Esophagus muscularis mucosa (tissue), 4 donors: Measurements from ENCODE around the gene MKKS. TPM values are rescaled to one million over a fixed set of nuclear protein-coding genes. Genes with fewer than 3 reads are reported as not detected.

Source experiments
- DNase-seq: peaks from one replicate; pipeline ENCODE4 v3.0.0-alpha.2; 2017; ENCODE audit errors: extremely low spot score
- H3K27ac ChIP-seq, 4 donors: fragments of 200-600 bp; sonication (generic); replicated peaks in 1 of 4; 1 replicate in 3 of 4; 2 replicates in 1 of 4; pipeline ENCODE4 v1.5.1; 2016 to 2019; ENCODE audit warnings: mild to moderate bottlenecking in 1 of 4
- H3K27me3 ChIP-seq, 4 donors: fragments of 200-600 bp; sonication (generic); one replicate each; pipeline versions ENCODE4 v1.5.1 to v1.6.0; 2016 to 2019
- H3K36me3 ChIP-seq, 4 donors: fragments of 200-600 bp; sonication (generic); one replicate each; pipeline ENCODE4 v1.5.1; 2016 to 2019
- H3K4me1 ChIP-seq, 4 donors: fragments of 200-600 bp; sonication (generic); one replicate each; pipeline ENCODE4 v1.5.1; 2016 to 2019
- H3K4me3 ChIP-seq, 4 donors: fragments of 200-600 bp; sonication (generic); 1 replicate in 2 of 4; 2 replicates in 2 of 4; pipeline ENCODE4 v1.5.1; 2016 to 2019; ENCODE audit warnings: mild to moderate bottlenecking in 4 of 4, moderate library complexity in 1 of 4
- H3K9me3 ChIP-seq, 4 donors: fragments of 200-600 bp; sonication (generic); 1 replicate in 3 of 4; 2 replicates in 1 of 4; pipeline ENCODE4 v1.5.1; 2016 to 2019
- CTCF ChIP-seq, 3 experiments: fragments of 200-600 bp in 2 of 3; fragments of 450-650 bp in 1 of 3; sonication (generic) in 2 of 3; IDR thresholded peaks; one replicate each; pipeline ENCODE4 v1.5.1; 2017 to 2019; ENCODE audit warnings: antibody characterized with exemption in 3 of 3, mild to moderate bottlenecking in 2 of 3, moderate library complexity in 1 of 3
- EP300 ChIP-seq: sonication (generic); formaldehyde crosslinking; IDR thresholded peaks from one replicate; pipeline ENCODE4 v1.6.1; 2017; ENCODE audit warnings: antibody characterized with exemption
- POLR2A ChIP-seq: fragments of 450-650 bp; IDR thresholded peaks from one replicate; pipeline ENCODE4 v1.6.1; 2017; ENCODE audit warnings: antibody characterized with exemption, moderate library complexity, mild to moderate bottlenecking, low read depth
- POLR2AphosphoS5 ChIP-seq, 2 donors: sonication (generic); formaldehyde crosslinking; IDR thresholded peaks; one replicate each; pipeline ENCODE4 v1.6.1; 2017; ENCODE audit warnings: antibody characterized with exemption in 2 of 2
- WGBS: methylation state at CpG from one replicate; pipeline ENCODE4 v1.1.5; 2018; 5-methylcytosine and 5-hydroxymethylcytosine counted together
- intact Hi-C: fragments of 100-400 bp; cut with DNase I; formaldehyde crosslinking; loops from one replicate; pipeline ENCODE4 v1.15.1; 2023
- total RNA-seq, 4 donors: library from RNA; depleted of rRNA; stranded (reverse); fragments of >200 nt; gene quantifications; one replicate each; pipeline versions ENCODE4 v1.1.0 to v1.2.1, GENCODE V29; 2016

Gene MKKS
- total RNA-seq, 4 donors from 2014 or later = 14.1 to 19.3 (median 16.7) TPM

GRCh38 chr20:10438217-10438616, 4.2 kb upstream of the MKKS start:
- Histone ChIP-seq H3K4me3 (no peak overlapping the region), H3K9me3 (no peaks in the 10 kb centered on the region), H3K27ac (no peak overlapping the region), H3K36me3 (no peaks in the 10 kb centered on the region), H3K27me3 (no peaks in the 10 kb centered on the region), H3K4me1 (peaks cover 4 to 10% (median 8%) of the 10 kb centered on the region in 4 donors)
- intact Hi-C loops = loop anchor here (5.0 to 10.0 kb wide), 2 partner anchors 77 to 234 kb away; partner anchors contain the start of gene JAG1
- TF ChIP-seq EP300 (no peak), POLR2A (no peak), POLR2AphosphoS5 (IDR thresholded peaks at IDR 0.05) (no peak), CTCF (IDR thresholded peaks at IDR 0.05) (no peak)
- no peak for DNase-seq
- 92% methylated on average over 4 of the region's 4 CpGs for WGBS

- H3K27ac ChIP-seq = no peak overlapping the region
- H3K4me3 ChIP-seq = no peak overlapping the region
- 96% methylated on average over 20 of the region's 20 CpGs for WGBS
- intact Hi-C loops = loop anchor here (5.0 to 10.0 kb wide), 2 partner anchors 79 to 236 kb away; partner anchors contain the start of gene JAG1
- H3K4me1 ChIP-seq = peaks cover 23 to 31% (median 29%) of the 10 kb centered on the region in 4 donors
- H3K27me3 ChIP-seq = no peaks in the 10 kb centered on the region
- H3K36me3 ChIP-seq = no peaks in the 10 kb centered on the region
- DNase-seq = no peak
- no peaks in the 10 kb centered on the region for H3K9me3 ChIP-seq
- TF ChIP-seq POLR2AphosphoS5 (IDR thresholded peaks at IDR 0.05) (no peak), EP300 (no peak), CTCF (IDR thresholded peaks at IDR 0.05) (no peak), POLR2A (no peak)
These were observed 2.2 kb upstream of the MKKS start for GRCh38 chr20:10436053-10436699.

- Histone ChIP-seq H3K4me3 (peak within 1 kb of the TSS; percentile 78 to 86 (median 86)), H3K27me3 (no peaks in the 10 kb centered on the region), H3K4me1 (peaks cover 23 to 38% (median 35%) of the 10 kb centered on the region in 4 donors), H3K9me3 (no peaks in the 10 kb centered on the region), H3K36me3 (no peaks in the 10 kb centered on the region), H3K27ac (peak within 1 kb of the TSS; percentile 91 to 93 (median 92))
- 2% methylated on average over 32 of the region's 32 CpGs for WGBS
- TF ChIP-seq POLR2AphosphoS5 (IDR thresholded peaks at IDR 0.05) (peak in 1 of 2 donors; percentile 66), POLR2A (no peak), EP300 (no peak)
- DNase-seq = peak; percentile 97
- intact Hi-C loops = loop anchor here (5.0 to 10.0 kb wide), 2 partner anchors 80 to 237 kb away; partner anchors contain the start of gene JAG1
These were observed 1.1 kb upstream of the MKKS start, which contains the start of gene SLX4IP for GRCh38 chr20:10434832-10435812. SLX4IP (plus strand) TSS chr20:10435305; CDS start chr20:10458205, 22,900 bp downstream.

GRCh38 chr20:10434467-10434831, 427 bp upstream of the MKKS start:
- peak; percentile 98 for DNase-seq
- Histone ChIP-seq H3K4me1 (peaks cover 27 to 45% (median 40%) of the 10 kb centered on the region in 4 donors), H3K27me3 (no peaks in the 10 kb centered on the region), H3K9me3 (no peaks in the 10 kb centered on the region), H3K27ac (peak overlapping the region; percentile 91 to 93 (median 92)), H3K36me3 (no peaks in the 10 kb centered on the region), H3K4me3 (peak overlapping the region; percentile 78 to 86 (median 86))
- WGBS = under 1% methylated on average over 17 of the region's 17 CpGs
- intact Hi-C loops = loop anchor here (10.0 kb wide), 1 partner anchor 80 kb away; no protein-coding TSS in a partner anchor
- TF ChIP-seq CTCF (IDR thresholded peaks at IDR 0.05) (no peak), POLR2AphosphoS5 (IDR thresholded peaks at IDR 0.05) (peak; percentile 92 to 99), POLR2A (peak; percentile 88), EP300 (no peak)
